Head of caudate nucleus (tissue), 42 donors: ENCODE results near the gene DMBT1.

Experiments used
- DNase-seq, 42 donors: peaks; one replicate each; pipeline versions ENCODE4 v3.0.0 to v3.0.0-alpha.2; 2020 to 2021; ENCODE audit warnings: mixed read lengths in 7 of 42
- intact Hi-C: fragments of 100-400 bp; cut with DNase I; formaldehyde crosslinking; loops from one replicate; pipeline ENCODE4 v1.15.0; 2022

Gene DMBT1

DNA sequence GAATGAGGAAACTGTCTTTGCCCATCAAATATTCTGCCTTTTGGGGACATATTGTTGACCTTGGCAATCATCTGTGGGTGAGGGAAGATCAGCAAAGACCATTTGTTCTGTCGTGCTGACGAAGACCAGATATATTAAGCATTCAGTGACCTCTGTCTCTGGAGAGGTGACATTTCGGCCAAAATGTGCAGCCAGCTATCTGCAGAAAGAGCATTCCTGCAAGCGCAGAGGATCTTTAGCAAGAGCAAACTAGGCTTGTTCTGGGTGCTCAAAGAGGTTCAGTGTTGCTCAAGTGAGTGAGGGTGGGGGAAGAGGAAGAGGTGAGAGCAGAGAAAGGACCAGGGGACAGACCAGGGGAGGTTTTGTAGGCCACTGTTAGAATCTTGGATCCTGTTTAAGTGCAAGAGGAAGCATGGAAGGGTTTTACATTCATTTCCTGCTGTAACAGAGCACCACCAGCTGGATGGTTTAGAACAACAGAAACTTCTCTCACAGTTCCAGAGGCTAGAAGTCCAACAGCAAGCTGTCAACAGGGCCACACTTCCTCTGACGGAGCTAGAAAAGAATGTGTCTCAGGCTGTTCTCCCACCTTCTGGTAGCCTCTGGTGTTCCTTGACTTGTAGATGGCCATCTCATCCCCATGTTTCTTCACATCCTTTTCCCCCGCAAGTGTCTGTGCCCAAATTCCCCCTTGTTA lies 127.9 kb downstream of the DMBT1 start:
- DNase-seq, result peak in 1 of 42 donors; percentile 38
- intact Hi-C loops, result no loop called here

DNA sequence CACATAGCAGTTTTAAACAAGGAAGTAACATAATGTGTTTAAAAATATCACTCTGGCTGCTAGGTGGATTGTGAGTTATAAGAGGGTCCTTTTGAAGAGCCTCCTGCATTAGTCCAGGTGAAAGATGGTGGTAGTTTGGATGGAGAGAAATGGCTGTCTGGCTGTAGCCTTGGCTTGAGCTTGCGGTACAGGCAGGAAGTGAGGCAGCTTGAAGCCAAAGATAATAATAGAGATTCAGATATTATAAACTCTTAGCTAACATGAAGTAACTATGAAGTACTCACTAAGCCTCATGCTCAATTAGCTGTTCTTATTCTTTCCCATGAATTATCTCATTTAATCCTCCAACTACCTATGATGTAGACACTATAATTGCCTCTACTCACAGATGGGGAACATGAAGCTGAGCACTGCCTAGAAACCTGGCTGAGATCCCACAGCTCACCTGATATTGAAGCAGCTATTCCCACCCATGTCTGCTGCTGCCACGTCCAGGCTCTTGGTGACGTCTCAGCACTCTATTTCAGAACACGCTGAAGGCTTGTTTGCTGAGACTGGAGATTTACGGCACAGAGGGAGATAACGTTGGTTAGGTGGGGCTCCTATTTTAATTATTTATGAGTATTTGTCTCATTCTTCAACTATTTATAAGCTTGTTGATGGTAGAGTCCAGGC lies 128.7 kb downstream of the DMBT1 start:
- DNase-seq, result no peak
- intact Hi-C loops, result no loop called here

DNA sequence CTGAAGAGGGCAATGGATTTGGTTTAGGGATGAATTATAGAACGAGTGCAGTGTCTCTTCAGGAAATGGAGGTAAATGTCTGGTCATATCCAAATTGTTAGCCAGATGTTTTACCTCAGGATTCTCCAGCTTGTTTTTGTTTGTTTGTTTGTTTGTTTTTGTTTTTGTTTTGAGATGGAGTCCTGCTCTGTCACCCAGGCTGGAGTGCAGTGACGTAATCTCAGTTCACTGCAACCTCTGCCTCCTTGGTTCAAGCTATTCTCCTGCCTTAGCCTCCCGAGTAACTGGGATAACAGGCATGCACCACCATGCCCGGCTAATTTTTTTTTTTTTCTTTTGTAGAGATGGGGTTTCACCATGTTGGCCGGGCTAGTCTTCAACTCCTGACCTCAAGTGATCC lies 132.2 kb downstream of the DMBT1 start:
- no peak for DNase-seq
- intact Hi-C loops, result no loop called here
